PC-9 (cell line): ENCODE results near the gene LRP1B. TPM values are rescaled to one million over a fixed set of nuclear protein-coding genes. Genes with fewer than 3 reads are reported as not detected.

Experiments used
- BruUV-seq: library from RNA; stranded (reverse); fragments of 400-500 nt; replicated peaks from 2 replicates; lab custom pipeline; 2021; lab: Mats Ljungman, UMichigan
- CTCF ChIA-PET: fragments of 300-600 bp; sonication (Branson Sonifier 250); formaldehyde crosslinking; loops from one replicate; lab custom pipeline; 2022; ENCODE audit warnings: antibody characterized with exemption; lab: Charles Lee
- POLR2A ChIA-PET: fragments of 300-600 bp; sonication (Branson Sonifier 250); formaldehyde crosslinking; loops from one replicate; lab custom pipeline; 2022; ENCODE audit warnings: antibody characterized with exemption; ENCODE audit not compliant: unreplicated experiment; lab: Charles Lee
- DNase-seq, 2 experiments: peaks; one replicate each; pipeline versions ENCODE4 v3.0.0 to v3.0.0-alpha.2; 2015 to 2022; ENCODE audit warnings: mixed read lengths in 1 of 2
- H2AFZ ChIP-seq: fragments of 200-600 bp; sonication (generic); 2 replicates; pipeline ENCODE4 v1.8.1; 2017; ENCODE audit warnings: antibody characterized with exemption
- H3F3A ChIP-seq: fragments of 200-600 bp; sonication (generic); 2 replicates; pipeline ENCODE4 v1.8.1; 2017; ENCODE audit warnings: antibody characterized with exemption, mild to moderate bottlenecking, low read depth; ENCODE audit not compliant: insufficient read depth
- H3K27ac ChIP-seq: fragments of 200-600 bp; sonication (generic); 2 replicates; pipeline ENCODE4 v1.6.1; 2016; ENCODE audit warnings: mixed run types
- H3K27me3 ChIP-seq: fragments of 200-600 bp; sonication (generic); 2 replicates; pipeline ENCODE4 v1.6.1; 2016; ENCODE audit warnings: low read depth, mixed run types; ENCODE audit not compliant: insufficient read depth
- H3K36me3 ChIP-seq: fragments of 200-600 bp; sonication (generic); 2 replicates; pipeline ENCODE4 v1.6.1; 2016; ENCODE audit warnings: low read depth, mixed run types
- H3K4me1 ChIP-seq: fragments of 200-600 bp; sonication (generic); replicated peaks from 2 replicates; pipeline ENCODE4 v1.6.1; 2016; ENCODE audit warnings: mixed run types; ENCODE audit not compliant: insufficient read depth
- H3K4me2 ChIP-seq: fragments of 200-600 bp; sonication (generic); 2 replicates; pipeline ENCODE4 v1.6.1; 2017; ENCODE audit warnings: mixed run types
- H3K4me3 ChIP-seq: fragments of 200-600 bp; sonication (generic); 2 replicates; pipeline ENCODE4 v1.6.1; 2016; ENCODE audit warnings: mixed run types
- H3K79me2 ChIP-seq: fragments of 200-600 bp; sonication (generic); 2 replicates; pipeline ENCODE4 v1.6.1; 2017; ENCODE audit warnings: low read depth, mixed run types
- H3K9me2 ChIP-seq: fragments of 200-600 bp; sonication (generic); 2 replicates; pipeline ENCODE4 v1.8.1; 2017; ENCODE audit warnings: mild to moderate bottlenecking; ENCODE audit not compliant: insufficient read depth
- H3K9me3 ChIP-seq: fragments of 200-600 bp; sonication (generic); 2 replicates; pipeline ENCODE4 v1.8.1; 2016; ENCODE audit warnings: low read depth; ENCODE audit not compliant: insufficient read depth
- H4K20me1 ChIP-seq: fragments of 200-600 bp; sonication (generic); 2 replicates; pipeline ENCODE4 v1.8.1; 2017; ENCODE audit not compliant: insufficient read depth
- EZH2 ChIP-seq: fragments of 200-600 bp; sonication (generic); IDR thresholded peaks from 2 replicates; pipeline ENCODE4 v1.8.0; 2017; ENCODE audit warnings: antibody characterized with exemption, low read depth
- intact Hi-C: fragments of 100-400 bp; cut with micrococcal nuclease; formaldehyde crosslinking; loops from one replicate; pipeline ENCODE4 v1.10.0; 2022; ENCODE audit not compliant: unreplicated experiment
- total RNA-seq: library from RNA; stranded (reverse); gene quantifications from 2 replicates; pipeline ENCODE4 v1.2.3, GENCODE V29; 2021
- TF ChIP-seq, protein P1 (sequence below): fragments of 200-600 bp; sonication (generic); conservative IDR thresholded peaks from 2 replicates; pipeline ENCODE4 v1.6.1; 2017; ENCODE audit warnings: mixed run types, antibody characterized with exemption, mild to moderate bottlenecking, moderate library complexity

LRP1B gene
- total RNA-seq, 1 experiment from 2014 or later: 1.7 TPM

- H3K4me1 ChIP-seq: no peaks in the 10 kb centered on the region
- TF ChIP-seq, protein P1, sequence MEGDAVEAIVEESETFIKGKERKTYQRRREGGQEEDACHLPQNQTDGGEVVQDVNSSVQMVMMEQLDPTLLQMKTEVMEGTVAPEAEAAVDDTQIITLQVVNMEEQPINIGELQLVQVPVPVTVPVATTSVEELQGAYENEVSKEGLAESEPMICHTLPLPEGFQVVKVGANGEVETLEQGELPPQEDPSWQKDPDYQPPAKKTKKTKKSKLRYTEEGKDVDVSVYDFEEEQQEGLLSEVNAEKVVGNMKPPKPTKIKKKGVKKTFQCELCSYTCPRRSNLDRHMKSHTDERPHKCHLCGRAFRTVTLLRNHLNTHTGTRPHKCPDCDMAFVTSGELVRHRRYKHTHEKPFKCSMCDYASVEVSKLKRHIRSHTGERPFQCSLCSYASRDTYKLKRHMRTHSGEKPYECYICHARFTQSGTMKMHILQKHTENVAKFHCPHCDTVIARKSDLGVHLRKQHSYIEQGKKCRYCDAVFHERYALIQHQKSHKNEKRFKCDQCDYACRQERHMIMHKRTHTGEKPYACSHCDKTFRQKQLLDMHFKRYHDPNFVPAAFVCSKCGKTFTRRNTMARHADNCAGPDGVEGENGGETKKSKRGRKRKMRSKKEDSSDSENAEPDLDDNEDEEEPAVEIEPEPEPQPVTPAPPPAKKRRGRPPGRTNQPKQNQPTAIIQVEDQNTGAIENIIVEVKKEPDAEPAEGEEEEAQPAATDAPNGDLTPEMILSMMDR: no peak
- TF ChIP-seq EZH2: no peak
- POLR2A ChIA-PET: no interaction called here
Measured at GRCh38 chr2:141835103-141835502, 295.7 kb downstream of the LRP1B start.

GRCh38 chr2:141828761-141829160, 302.1 kb downstream of the LRP1B start:
- Histone ChIP-seq H3K9me2 (no peaks in the 10 kb centered on the region), H4K20me1 (no peaks in the 10 kb centered on the region), H2AFZ (no peak overlapping the region), H3K79me2 (no peaks in the 10 kb centered on the region), H3K27me3 (no peaks in the 10 kb centered on the region), H3K4me2 (no peak overlapping the region), H3F3A (no peaks in the 10 kb centered on the region), H3K4me3 (no peak overlapping the region), H3K4me1 (no peaks in the 10 kb centered on the region), H3K9me3 (no peaks in the 10 kb centered on the region), H3K36me3 (no peaks in the 10 kb centered on the region), H3K27ac (no peak overlapping the region)
- intact Hi-C loops: no loop called here
- TF ChIP-seq, protein P1: no peak
- TF ChIP-seq EZH2: no peak
- POLR2A ChIA-PET: no interaction called here
- BruUV-seq: no TSS peak
- no peak for DNase-seq
- CTCF ChIA-PET: no interaction called here

More at GRCh38 chr2:141835103-141835502, 295.7 kb downstream of the LRP1B start:
- H3K9me2 ChIP-seq: no peaks in the 10 kb centered on the region; the same call in 1 of the 2 replicates
- H4K20me1 ChIP-seq: no peaks in the 10 kb centered on the region
- CTCF ChIA-PET: no interaction called here
- no peak overlapping the region for H2AFZ ChIP-seq
- no peak overlapping the region for H3K4me2 ChIP-seq
- no TSS peak for BruUV-seq
- H3K27me3 ChIP-seq: no peaks in the 10 kb centered on the region
- H3K36me3 ChIP-seq: no peaks in the 10 kb centered on the region
- H3K27ac ChIP-seq: no peak overlapping the region
- intact Hi-C loops: no loop called here
- H3K9me3 ChIP-seq: no peaks in the 10 kb centered on the region
- no peaks in the 10 kb centered on the region for H3K79me2 ChIP-seq
- H3K4me3 ChIP-seq: no peak overlapping the region
- no peaks in the 10 kb centered on the region for H3F3A ChIP-seq
- DNase-seq: no peak

GRCh38 chr2:141824790-141825189, 306.0 kb downstream of the LRP1B start:
- ChIA-PET POLR2A (no interaction called here), CTCF (no interaction called here)
- Histone ChIP-seq H3K79me2 (no peaks in the 10 kb centered on the region), H3K9me3 (no peaks in the 10 kb centered on the region), H3K27ac (no peak overlapping the region), H3F3A (no peaks in the 10 kb centered on the region), H3K4me3 (no peak overlapping the region), H3K27me3 (no peaks in the 10 kb centered on the region), H3K4me2 (no peak overlapping the region), H4K20me1 (no peaks in the 10 kb centered on the region), H3K9me2 (no peaks in the 10 kb centered on the region), H3K4me1 (no peaks in the 10 kb centered on the region), H2AFZ (no peak overlapping the region), H3K36me3 (no peaks in the 10 kb centered on the region)
- TF ChIP-seq, protein P1: no peak
- no peak for TF ChIP-seq EZH2
- no peak for DNase-seq
- BruUV-seq: no TSS peak
- intact Hi-C loops: no loop called here
